ENCODE measurements around the gene SNX32.

DNA sequence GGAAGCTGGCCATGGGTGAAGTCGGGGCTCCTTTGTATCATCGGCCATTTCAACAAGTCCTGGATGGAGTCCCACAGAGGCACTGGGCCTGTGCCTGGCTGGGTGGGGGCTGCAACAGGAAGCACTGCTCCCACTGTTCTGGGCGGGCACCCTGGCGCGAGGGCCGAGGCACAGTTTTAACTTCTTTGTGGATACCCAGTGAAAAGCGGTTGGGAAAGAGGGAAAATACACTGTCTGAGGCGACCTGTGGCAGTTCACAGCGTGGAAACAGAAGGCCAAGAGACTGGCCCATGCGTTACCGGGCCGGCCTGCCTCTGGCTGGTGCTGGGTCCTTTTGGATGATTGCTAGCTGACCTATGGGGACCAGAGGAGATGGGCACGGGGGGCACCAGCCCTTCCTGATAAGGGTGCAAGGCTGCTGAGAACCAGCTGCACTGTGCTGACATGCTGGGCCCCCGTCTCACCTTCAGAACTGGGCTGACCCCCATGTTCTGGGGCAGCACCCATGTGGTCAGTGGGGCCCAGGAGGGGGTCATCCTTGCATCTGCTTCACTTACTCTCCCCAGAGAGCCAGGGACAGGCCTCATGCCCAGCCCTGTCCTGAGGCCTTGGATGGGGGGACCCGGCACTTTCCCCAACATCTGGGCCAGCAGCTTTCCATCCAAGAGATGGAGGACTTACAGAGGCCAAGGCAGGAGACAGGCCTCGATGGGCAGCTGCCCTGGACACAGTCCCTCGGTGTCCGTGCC is 42.7 kb upstream of the SNX32 start:
- TF ChIP-seq, protein P1, sequence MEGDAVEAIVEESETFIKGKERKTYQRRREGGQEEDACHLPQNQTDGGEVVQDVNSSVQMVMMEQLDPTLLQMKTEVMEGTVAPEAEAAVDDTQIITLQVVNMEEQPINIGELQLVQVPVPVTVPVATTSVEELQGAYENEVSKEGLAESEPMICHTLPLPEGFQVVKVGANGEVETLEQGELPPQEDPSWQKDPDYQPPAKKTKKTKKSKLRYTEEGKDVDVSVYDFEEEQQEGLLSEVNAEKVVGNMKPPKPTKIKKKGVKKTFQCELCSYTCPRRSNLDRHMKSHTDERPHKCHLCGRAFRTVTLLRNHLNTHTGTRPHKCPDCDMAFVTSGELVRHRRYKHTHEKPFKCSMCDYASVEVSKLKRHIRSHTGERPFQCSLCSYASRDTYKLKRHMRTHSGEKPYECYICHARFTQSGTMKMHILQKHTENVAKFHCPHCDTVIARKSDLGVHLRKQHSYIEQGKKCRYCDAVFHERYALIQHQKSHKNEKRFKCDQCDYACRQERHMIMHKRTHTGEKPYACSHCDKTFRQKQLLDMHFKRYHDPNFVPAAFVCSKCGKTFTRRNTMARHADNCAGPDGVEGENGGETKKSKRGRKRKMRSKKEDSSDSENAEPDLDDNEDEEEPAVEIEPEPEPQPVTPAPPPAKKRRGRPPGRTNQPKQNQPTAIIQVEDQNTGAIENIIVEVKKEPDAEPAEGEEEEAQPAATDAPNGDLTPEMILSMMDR (IDR thresholded peaks at IDR 0.05): no peak
- TF ChIP-seq POLR2AphosphoS5 (IDR thresholded peaks at IDR 0.05) (no peak), POLR2A (IDR thresholded peaks at IDR 0.05) (no peak), EP300 (IDR thresholded peaks at IDR 0.05) (no peak)
